Progenitor cell of endocrine pancreas (in vitro differentiated cells): ENCODE data around the gene PAGE2. TPM values are rescaled to one million over a fixed set of nuclear protein-coding genes. Genes with fewer than 3 reads are reported as not detected.
A peak's percentile ranks its signal among the peaks of the same experiment; 100 is the strongest.
"Not testable (repeated sequence)": the region's sequence is repeated elsewhere in the genome, so short reads cannot be mapped to it uniquely, and the experiment has no call there.

ENCODE experiments used
- DNase-seq: peaks from one replicate; pipeline ENCODE4 v3.0.0; 2021; ENCODE audit warnings: low spot score; ENCODE audit not compliant: unreplicated experiment
- H3K27ac Mint-ChIP-seq: 2 replicates; pipeline ENCODE4 v1.8.0; 2021; ENCODE audit warnings: mild to moderate bottlenecking, moderate library complexity, mixed read lengths
- H3K27me3 Mint-ChIP-seq: 2 replicates; pipeline ENCODE4 v1.8.0; 2021; ENCODE audit warnings: mixed read lengths
- H3K36me3 Mint-ChIP-seq: 2 replicates; pipeline ENCODE4 v1.8.0; 2022; ENCODE audit warnings: mixed read lengths; ENCODE audit not compliant: insufficient read depth
- H3K4me1 Mint-ChIP-seq: 2 replicates; pipeline ENCODE4 v1.8.0; 2021; ENCODE audit warnings: low read depth, mixed read lengths
- H3K4me3 Mint-ChIP-seq: 2 replicates; pipeline ENCODE4 v1.8.0; 2021; ENCODE audit warnings: low read depth, mild to moderate bottlenecking, moderate library complexity, mixed read lengths
- H3K9me3 Mint-ChIP-seq: 2 replicates; pipeline ENCODE4 v1.8.0; 2021; ENCODE audit warnings: low read depth, mixed read lengths
- total RNA-seq: library from RNA; stranded (reverse); gene quantifications from 2 replicates; pipeline ENCODE4 v1.2.1, GENCODE V29; 2021
- TF ChIP-seq, protein P1 (sequence below): fragments of 200-600 bp; sonication (generic); IDR thresholded peaks from one replicate; pipeline ENCODE4 v1.5.0; 2021; ENCODE audit warnings: antibody characterized with exemption, mild to moderate bottlenecking; ENCODE audit not compliant: unreplicated experiment

Gene PAGE2
- total RNA-seq, 1 donor from 2014 or later, result not detected

DNA sequence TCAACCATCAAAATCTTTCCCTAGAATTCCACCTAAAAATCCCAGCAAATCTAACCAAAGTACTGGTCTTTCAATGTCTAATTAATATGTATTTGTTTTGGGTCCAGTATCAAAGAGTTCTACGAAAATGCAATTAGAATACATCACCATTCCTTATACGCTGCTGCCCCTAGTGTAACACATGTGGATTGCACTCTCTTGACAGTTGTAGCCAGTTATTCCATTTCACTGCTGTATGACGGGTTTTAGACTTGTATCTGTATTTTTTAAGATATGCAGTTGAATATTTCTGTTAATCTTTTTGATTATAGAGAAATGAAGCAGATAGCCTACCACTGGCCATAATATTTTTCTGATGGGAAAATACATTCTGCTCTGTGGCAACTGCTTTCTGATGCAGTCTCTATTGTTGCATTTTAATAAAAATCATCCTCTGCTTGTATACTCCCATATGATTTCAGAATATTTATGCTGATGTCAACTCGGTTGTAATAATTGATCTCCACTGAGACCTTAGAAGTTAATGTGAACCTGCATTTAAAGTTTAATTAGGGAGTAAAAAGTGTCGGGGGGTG lies 31.1 kb upstream of the PAGE2 start:
- TF ChIP-seq, protein P1, sequence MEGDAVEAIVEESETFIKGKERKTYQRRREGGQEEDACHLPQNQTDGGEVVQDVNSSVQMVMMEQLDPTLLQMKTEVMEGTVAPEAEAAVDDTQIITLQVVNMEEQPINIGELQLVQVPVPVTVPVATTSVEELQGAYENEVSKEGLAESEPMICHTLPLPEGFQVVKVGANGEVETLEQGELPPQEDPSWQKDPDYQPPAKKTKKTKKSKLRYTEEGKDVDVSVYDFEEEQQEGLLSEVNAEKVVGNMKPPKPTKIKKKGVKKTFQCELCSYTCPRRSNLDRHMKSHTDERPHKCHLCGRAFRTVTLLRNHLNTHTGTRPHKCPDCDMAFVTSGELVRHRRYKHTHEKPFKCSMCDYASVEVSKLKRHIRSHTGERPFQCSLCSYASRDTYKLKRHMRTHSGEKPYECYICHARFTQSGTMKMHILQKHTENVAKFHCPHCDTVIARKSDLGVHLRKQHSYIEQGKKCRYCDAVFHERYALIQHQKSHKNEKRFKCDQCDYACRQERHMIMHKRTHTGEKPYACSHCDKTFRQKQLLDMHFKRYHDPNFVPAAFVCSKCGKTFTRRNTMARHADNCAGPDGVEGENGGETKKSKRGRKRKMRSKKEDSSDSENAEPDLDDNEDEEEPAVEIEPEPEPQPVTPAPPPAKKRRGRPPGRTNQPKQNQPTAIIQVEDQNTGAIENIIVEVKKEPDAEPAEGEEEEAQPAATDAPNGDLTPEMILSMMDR, result peak; percentile 77
- no peaks in the 10 kb centered on the region for H3K27me3 Mint-ChIP-seq
- peaks cover 3% of the 10 kb centered on the region for H3K4me1 Mint-ChIP-seq
- H3K9me3 Mint-ChIP-seq, result peaks cover 26% of the 10 kb centered on the region
- no peak overlapping the region for H3K27ac Mint-ChIP-seq
- no peak for DNase-seq
- no peaks in the 10 kb centered on the region for H3K36me3 Mint-ChIP-seq
- no peak overlapping the region for H3K4me3 Mint-ChIP-seq

DNA sequence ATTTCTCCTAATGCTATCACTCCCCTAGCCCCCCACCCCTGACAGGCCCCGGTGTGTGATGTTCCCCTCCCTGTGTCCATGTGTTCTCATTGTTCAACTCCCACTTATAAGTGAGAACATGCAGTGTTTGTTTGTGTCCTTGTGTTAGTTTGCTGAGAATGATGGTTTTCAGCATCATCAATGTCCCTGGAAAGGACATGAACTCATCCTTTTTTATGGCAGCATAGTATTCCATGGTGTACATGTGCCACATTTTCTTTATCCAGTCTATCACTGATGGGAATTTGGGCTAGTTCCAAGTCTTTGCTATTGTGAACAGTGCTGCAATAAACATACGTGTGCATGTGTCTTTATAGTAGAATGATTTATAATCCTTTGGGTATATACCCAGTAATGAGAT lies 21.6 kb upstream of the PAGE2 start:
- DNase-seq, H3K4me1 Mint-ChIP-seq, H3K27ac Mint-ChIP-seq, H3K4me3 Mint-ChIP-seq, H3K36me3 Mint-ChIP-seq, H3K27me3 Mint-ChIP-seq: not testable (repeated sequence)
- peaks cover 69% of the 10 kb centered on the region for H3K9me3 Mint-ChIP-seq

DNA sequence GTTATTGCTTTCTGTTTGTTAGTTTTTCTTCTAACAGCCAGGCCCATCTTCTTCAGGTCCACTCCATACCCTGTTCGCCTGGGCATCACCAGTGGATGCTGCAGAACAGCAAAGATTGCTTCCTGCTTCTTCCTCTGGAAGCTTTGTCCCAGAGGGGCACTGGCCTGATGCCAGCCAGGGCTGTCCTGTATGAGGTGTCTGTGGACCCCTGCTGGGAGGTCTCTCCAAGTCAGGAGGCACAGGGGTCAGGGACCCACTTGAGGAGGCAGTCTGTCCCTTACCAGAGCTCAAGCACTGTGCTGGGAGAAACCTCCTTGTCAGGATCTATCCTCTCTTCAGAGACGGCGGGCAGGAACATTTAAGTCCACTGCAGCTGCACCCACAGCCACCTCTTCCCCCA lies 16.5 kb upstream of the PAGE2 start:
- TF ChIP-seq, protein P1, result no peak
- H3K27ac Mint-ChIP-seq, result no peak overlapping the region
- H3K27me3 Mint-ChIP-seq, result no peaks in the 10 kb centered on the region
- no peaks in the 10 kb centered on the region for H3K36me3 Mint-ChIP-seq
- DNase-seq, result no peak
- peaks cover 47% of the 10 kb centered on the region for H3K9me3 Mint-ChIP-seq
- H3K4me3 Mint-ChIP-seq, result no peak overlapping the region
- H3K4me1 Mint-ChIP-seq, result no peaks in the 10 kb centered on the region

DNA sequence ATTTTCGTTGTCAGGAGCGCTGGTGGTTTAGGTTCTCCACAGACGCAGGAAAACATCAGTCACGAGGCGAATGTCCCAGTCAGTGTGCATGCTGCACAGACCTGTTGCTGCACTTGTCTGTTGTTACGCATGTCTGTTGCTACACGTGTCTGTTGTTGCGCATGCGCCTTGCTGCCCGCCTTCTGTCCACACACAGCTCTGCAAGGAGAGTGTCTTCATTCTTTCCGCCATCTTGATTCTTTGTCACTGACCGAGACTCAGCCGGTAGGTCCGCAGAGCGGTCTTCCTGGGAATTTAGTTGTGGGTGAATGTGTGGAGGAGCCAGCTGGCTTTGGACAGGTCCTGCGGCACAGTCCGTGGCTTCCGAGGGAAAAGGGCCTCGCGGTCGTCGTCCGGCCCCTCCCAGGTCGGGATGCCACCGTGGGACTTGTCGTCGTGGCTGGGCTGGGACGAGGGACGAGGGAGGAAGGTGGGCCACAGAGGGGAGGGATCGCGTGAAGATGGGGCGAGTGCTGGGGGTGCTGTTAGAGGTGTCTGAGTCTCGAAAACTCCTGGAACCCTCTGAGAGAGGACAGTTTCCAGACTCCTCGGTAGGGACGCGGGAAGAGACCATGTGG lies 13.9 kb upstream of the PAGE2 start, which contains the start of gene PAGE2B:
PAGE2B (plus strand) TSS at position 180 of the 617 bp plus-strand sequence. CDS start 1,012 bp downstream, outside the sequence.
- TF ChIP-seq, protein P1, result no peak
- H3K27ac Mint-ChIP-seq, result no peak within 1 kb of the TSS
- no peak within 1 kb of the TSS for H3K4me3 Mint-ChIP-seq
- no peak for DNase-seq
- H3K27me3 Mint-ChIP-seq, result no peaks in the 10 kb centered on the region
- H3K9me3 Mint-ChIP-seq, result peaks cover 28% of the 10 kb centered on the region
- H3K4me1 Mint-ChIP-seq, result no peaks in the 10 kb centered on the region
- no peaks in the 10 kb centered on the region for H3K36me3 Mint-ChIP-seq

DNA sequence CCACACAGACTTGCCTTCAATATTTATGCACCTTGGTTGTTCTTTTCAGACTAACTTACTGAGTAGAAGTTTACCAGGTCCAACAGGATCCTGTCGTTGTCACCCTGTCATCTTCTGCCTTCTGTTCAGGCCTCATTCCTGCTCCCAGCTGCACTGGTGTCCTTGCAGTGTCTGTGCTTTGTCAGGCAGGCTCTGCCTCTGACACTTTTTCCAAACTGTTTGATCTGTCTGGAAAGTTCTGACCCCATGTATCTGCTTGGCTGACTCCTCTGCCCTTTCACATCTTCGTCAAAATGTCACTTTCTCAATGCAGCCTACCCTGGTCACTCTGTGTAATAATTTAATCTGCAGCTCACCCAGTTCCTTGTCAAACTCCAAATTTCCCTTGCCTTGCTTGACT lies 9.9 kb downstream of the PAGE2 start:
- H3K9me3 Mint-ChIP-seq, result peaks cover 21% of the 10 kb centered on the region
- no peaks in the 10 kb centered on the region for H3K27me3 Mint-ChIP-seq
- no peaks in the 10 kb centered on the region for H3K36me3 Mint-ChIP-seq
- TF ChIP-seq, protein P1, result no peak
- H3K27ac Mint-ChIP-seq, result peak overlapping the region; percentile 70
- no peak for DNase-seq
- H3K4me1 Mint-ChIP-seq, result peaks cover 6% of the 10 kb centered on the region
- no peak overlapping the region for H3K4me3 Mint-ChIP-seq

DNA sequence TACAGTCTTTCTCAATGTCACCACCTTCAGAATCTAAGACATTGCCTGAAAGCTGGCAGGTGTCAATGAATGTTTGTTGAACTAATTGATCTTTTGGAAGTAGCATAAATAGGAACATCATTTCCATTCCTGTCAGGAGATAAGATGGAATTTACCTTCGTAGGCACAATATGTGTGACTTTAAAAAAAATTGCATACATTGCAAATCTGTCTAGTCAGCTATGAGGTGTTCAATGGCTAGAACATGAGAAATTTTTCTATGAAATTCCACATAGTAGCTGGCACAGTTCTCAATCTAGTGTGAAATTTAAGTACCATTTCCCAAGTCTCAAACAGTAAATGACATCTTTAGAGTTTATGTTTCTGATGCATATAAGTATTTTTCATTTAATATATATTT lies 10.3 kb downstream of the PAGE2 start:
- Mint-ChIP-seq H3K4me3 (no peak overlapping the region), H3K9me3 (peaks cover 25% of the 10 kb centered on the region), H3K4me1 (peaks cover 6% of the 10 kb centered on the region), H3K36me3 (no peaks in the 10 kb centered on the region), H3K27me3 (no peaks in the 10 kb centered on the region), H3K27ac (peak overlapping the region; percentile 70)
- TF ChIP-seq, protein P1, result no peak
- DNase-seq, result no peak
